OCI-LY3 (cell line): ENCODE measurements around the gene ABTB2.

ENCODE experiments used
- CTCF ChIP-seq: fragments of 200-600, 300-600 bp; sonication (generic); IDR thresholded peaks from 2 replicates; pipeline ENCODE4 v1.5.1; 2014; ENCODE audit warnings: antibody characterized with exemption, low read length, low read depth
- EZH2phosphoT487 ChIP-seq: fragments of 200-600 bp; shearing (Covaris generic); IDR thresholded peaks from 2 replicates; pipeline ENCODE4 v1.6.1; 2018; ENCODE audit warnings: antibody characterized with exemption, mixed run types, low read depth

GRCh38 chr11:34219941-34220370 lies 137.9 kb downstream of the ABTB2 start:
- TF ChIP-seq CTCF: no peak
- no peak for TF ChIP-seq EZH2phosphoT487
